Measurements from ENCODE around the gene ZNF726. TPM values are rescaled to one million over a fixed set of nuclear protein-coding genes. Genes with fewer than 3 reads are reported as not detected.

ZNF726 gene
- total and polyA plus RNA-seq, 2 donors (not counting 3 experiments of a cell fraction or from before 2014, with no cell fraction given) = 3.8 to 4.7 TPM

DNA sequence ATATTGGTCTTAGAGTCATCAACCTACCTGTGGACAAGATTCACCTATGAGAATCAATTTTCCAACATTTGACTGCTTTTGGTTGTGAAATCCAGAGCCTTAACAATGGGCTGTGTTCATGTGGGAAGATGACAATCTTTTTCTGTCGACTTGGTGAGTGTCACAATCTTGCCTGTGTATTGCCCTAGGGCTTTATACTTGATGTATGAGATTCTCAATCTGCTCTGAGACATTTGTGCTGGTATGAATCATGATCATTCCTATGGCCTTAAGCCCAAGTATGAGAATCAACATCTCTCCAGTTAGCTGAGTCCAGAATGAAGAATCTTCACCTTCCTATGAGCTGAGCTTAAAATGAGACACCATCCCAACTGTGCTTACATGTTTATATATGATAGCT is 68.7 kb downstream of the ZNF726 start:
- no peaks in the 10 kb centered on the region for H3K9me1 ChIP-seq (replicated peaks; ENCODE audit: control insufficient read depth, extremely low read depth, insufficient read depth, low read length)
- no peak for FAIRE-seq
- H3K27ac ChIP-seq (ENCODE audit: insufficient read depth, low read depth, low read length) = no peak overlapping the region
- intact Hi-C loops (cut with micrococcal nuclease) (no loop called here), dilution Hi-C loops (cut with MboI; ENCODE audit: extremely low pct_ligation_motif_present, low sequenced_read_pairs) (no loop called here)
- no peak overlapping the region for H3K4me3 ChIP-seq (replicated peaks in 1 of 3; ENCODE audit: insufficient read depth in 1 of 3, low read depth in 1 of 3, low read length in 3 of 3)
- no TSS peak for BruUV-seq (replicated peaks)
- H3K79me2 ChIP-seq (ENCODE audit: control insufficient read depth, insufficient read depth, low read length) = no peaks in the 10 kb centered on the region
- no peaks in the 10 kb centered on the region for H3K4me1 ChIP-seq (ENCODE audit: control insufficient read depth, extremely low read depth, insufficient read depth, low read length)
- H3K27me3 ChIP-seq (ENCODE audit: control insufficient read depth in 2 of 2, insufficient read depth in 2 of 2, low read length in 2 of 2) = no peaks in the 10 kb centered on the region
- no peaks in the 10 kb centered on the region for H4K20me1 ChIP-seq (replicated peaks; ENCODE audit: control insufficient read depth, extremely low read depth, insufficient read depth, low read length)
- CTCF ChIA-PET = no interaction called here
- H3K36me3 ChIP-seq (ENCODE audit: control insufficient read depth in 2 of 2, extremely low read depth in 1 of 2, insufficient read depth in 2 of 2, low read length in 2 of 2) = no peaks in the 10 kb centered on the region
- H3K4me2 ChIP-seq (ENCODE audit: insufficient read depth, low read length) = no peak overlapping the region
- TF ChIP-seq MYC (IDR thresholded peaks at IDR 0.05; ENCODE audit: low read depth, low read length) = no peak
- no peak for TF ChIP-seq EZH2 (IDR thresholded peaks at IDR 0.05; ENCODE audit: borderline replicate concordance, low read depth, low read length, severe bottlenecking)
- TF ChIP-seq, protein P1, sequence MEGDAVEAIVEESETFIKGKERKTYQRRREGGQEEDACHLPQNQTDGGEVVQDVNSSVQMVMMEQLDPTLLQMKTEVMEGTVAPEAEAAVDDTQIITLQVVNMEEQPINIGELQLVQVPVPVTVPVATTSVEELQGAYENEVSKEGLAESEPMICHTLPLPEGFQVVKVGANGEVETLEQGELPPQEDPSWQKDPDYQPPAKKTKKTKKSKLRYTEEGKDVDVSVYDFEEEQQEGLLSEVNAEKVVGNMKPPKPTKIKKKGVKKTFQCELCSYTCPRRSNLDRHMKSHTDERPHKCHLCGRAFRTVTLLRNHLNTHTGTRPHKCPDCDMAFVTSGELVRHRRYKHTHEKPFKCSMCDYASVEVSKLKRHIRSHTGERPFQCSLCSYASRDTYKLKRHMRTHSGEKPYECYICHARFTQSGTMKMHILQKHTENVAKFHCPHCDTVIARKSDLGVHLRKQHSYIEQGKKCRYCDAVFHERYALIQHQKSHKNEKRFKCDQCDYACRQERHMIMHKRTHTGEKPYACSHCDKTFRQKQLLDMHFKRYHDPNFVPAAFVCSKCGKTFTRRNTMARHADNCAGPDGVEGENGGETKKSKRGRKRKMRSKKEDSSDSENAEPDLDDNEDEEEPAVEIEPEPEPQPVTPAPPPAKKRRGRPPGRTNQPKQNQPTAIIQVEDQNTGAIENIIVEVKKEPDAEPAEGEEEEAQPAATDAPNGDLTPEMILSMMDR (IDR thresholded peaks at IDR 0.05; ENCODE audit: extremely low read depth in 1 of 2, insufficient read depth in 1 of 2, low read depth in 1 of 2, low read length in 2 of 2) = no peak
- TF ChIP-seq GATA2 (IDR thresholded peaks at IDR 0.05; ENCODE audit: insufficient read depth, insufficient read length, low read depth, low read length) = no peak
- no peak for TF ChIP-seq FOS (IDR thresholded peaks at IDR 0.05; ENCODE audit: borderline replicate concordance, insufficient read depth, low read length)
- TF ChIP-seq POLR2AphosphoS5 (IDR thresholded peaks at IDR 0.05; ENCODE audit: insufficient read depth, low read depth, low read length) = no peak
- TF ChIP-seq, protein P2, sequence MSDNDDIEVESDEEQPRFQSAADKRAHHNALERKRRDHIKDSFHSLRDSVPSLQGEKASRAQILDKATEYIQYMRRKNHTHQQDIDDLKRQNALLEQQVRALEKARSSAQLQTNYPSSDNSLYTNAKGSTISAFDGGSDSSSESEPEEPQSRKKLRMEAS (IDR thresholded peaks at IDR 0.05; ENCODE audit: insufficient read depth, insufficient read length) = no peak
- TF ChIP-seq JUN (IDR thresholded peaks at IDR 0.05; ENCODE audit: borderline replicate concordance, insufficient read depth, insufficient read length, low read depth) = no peak
- TF ChIP-seq POLR2A (IDR thresholded peaks at IDR 0.05; ENCODE audit: low read depth, low read length) = no peak
- H2AFZ ChIP-seq (ENCODE audit: low read depth, low read length) = no peak overlapping the region
- POLR2A ChIA-PET = no interaction called here
- peaks cover 6% of the 10 kb centered on the region for H3K9me3 ChIP-seq (replicated peaks; ENCODE audit: control insufficient read depth, insufficient read depth, low read length)
- DNase-seq (ENCODE audit: low read depth, low spot score) = no peak
- H3K9ac ChIP-seq (replicated peaks; ENCODE audit: extremely low read depth, insufficient read depth, low read length) = no peak overlapping the region

Other genes with a start within 250 kb of the ZNF726 start
- 7.6 and 9.3 TPM in 2 replicates for gene ZNF675, start 227.7 kb upstream of the ZNF726 start, total RNA-seq
- gene ZNF675, start 227.7 kb upstream of the ZNF726 start, polyA plus RNA-seq = 3.2 and 3.5 TPM in 2 replicates
- gene ZNF681, start 156.0 kb upstream of the ZNF726 start, total RNA-seq = 0.97 and 1.9 TPM in 2 replicates
- gene ZNF681, start 156.0 kb upstream of the ZNF726 start, polyA plus RNA-seq = 0.07 and 0.08 TPM in 2 replicates
- 16.0 TPM in 2 replicates for gene ZNF254, start 172.3 kb downstream of the ZNF726 start, total RNA-seq
- 4.8 and 4.9 TPM in 2 replicates for gene ZNF254, start 172.3 kb downstream of the ZNF726 start, polyA plus RNA-seq

Measured in endothelial cell of umbilical vein (primary cell).